Common myeloid progenitor, CD34-positive (primary cell): ENCODE measurements around the gene ARPC5.

Experiments
- CTCF ChIA-PET: fragments of 350-600 bp; sonication (Branson Sonifier 250); formaldehyde crosslinking; loops from one replicate; lab custom pipeline; 2021; ENCODE audit warnings: antibody characterized with exemption; lab: Charles Lee
- POLR2A ChIA-PET: fragments of 350-600 bp; sonication (Branson Sonifier 250); formaldehyde crosslinking; loops from one replicate; lab custom pipeline; 2021; ENCODE audit warnings: antibody characterized with exemption; lab: Charles Lee
- DNase-seq, 3 donors: peaks; one replicate each; pipeline versions ENCODE4 v3.0.0 to v3.0.0-alpha.2; 2013
- H3K27ac ChIP-seq, 2 experiments: 1 replicate in 1 of 2; 2 replicates in 1 of 2; pipeline ENCODE4 v1.7.0; 2013; ENCODE audit warnings: inconsistent platforms in 2 of 2, low read length in 2 of 2, mild to moderate bottlenecking in 2 of 2, low read depth in 1 of 2, moderate library complexity in 1 of 2; ENCODE audit not compliant: severe bottlenecking in 2 of 2, insufficient read depth in 1 of 2, poor library complexity in 1 of 2
- H3K27me3 ChIP-seq, 5 experiments: replicated peaks in 2 of 5; 1 replicate in 3 of 5; 2 replicates in 2 of 5; pipeline versions ENCODE4 v1.6.1 to v1.7.0; 2013; ENCODE audit warnings: low read length in 4 of 5, mild to moderate bottlenecking in 2 of 5, moderate library complexity in 2 of 5, inconsistent platforms in 1 of 5; ENCODE audit not compliant: insufficient read depth in 5 of 5, control insufficient read depth in 4 of 5
- H3K36me3 ChIP-seq, 4 experiments: 1 replicate in 2 of 4; 2 replicates in 2 of 4; pipeline versions ENCODE4 v1.6.1 to v1.7.0; 2013; ENCODE audit warnings: low read length in 3 of 4, control low read depth in 1 of 4, mild to moderate bottlenecking in 1 of 4; ENCODE audit not compliant: control insufficient read depth in 4 of 4, insufficient read depth in 4 of 4
- H3K4me1 ChIP-seq, 4 experiments: 1 replicate in 3 of 4; 2 replicates in 1 of 4; pipeline versions ENCODE4 v1.6.1 to v1.7.1; 2013; ENCODE audit warnings: low read length in 3 of 4, mild to moderate bottlenecking in 3 of 4, control low read depth in 1 of 4, inconsistent platforms in 1 of 4, moderate library complexity in 1 of 4; ENCODE audit not compliant: control insufficient read depth in 4 of 4, insufficient read depth in 4 of 4; ENCODE audit errors: control extremely low read depth in 1 of 4
- H3K4me3 ChIP-seq, 7 experiments: 1 replicate in 4 of 7; 2 replicates in 3 of 7; pipeline versions ENCODE4 v1.5.1 to v1.7.0; 2013; ENCODE audit warnings: mild to moderate bottlenecking in 7 of 7, low read length in 6 of 7, moderate library complexity in 6 of 7, inconsistent platforms in 2 of 7, low read depth in 2 of 7, control low read depth in 1 of 7; ENCODE audit not compliant: insufficient read depth in 4 of 7, control insufficient read depth in 1 of 7; ENCODE audit errors: extremely low read depth in 1 of 7
- H3K9me3 ChIP-seq, 5 experiments: 1 replicate in 4 of 5; 2 replicates in 1 of 5; pipeline versions ENCODE4 v1.6.1 to v1.7.1; 2013; ENCODE audit warnings: low read length in 4 of 5, mild to moderate bottlenecking in 2 of 5, inconsistent platforms in 1 of 5, low read depth in 1 of 5, moderate library complexity in 1 of 5; ENCODE audit not compliant: control insufficient read depth in 4 of 5, insufficient read depth in 2 of 5; ENCODE audit errors: control extremely low read depth in 1 of 5
- WGBS: methylation state at CpG from one replicate; pipeline ENCODE4 v1.1.5; 2013; ENCODE audit not compliant: insufficient coverage; 5-methylcytosine and 5-hydroxymethylcytosine counted together

Gene ARPC5

GRCh38 chr1:183585038-183585437 is 50.5 kb downstream of the ARPC5 start:
- ChIA-PET POLR2A (interaction anchor here (0.5 kb wide), 1 partner anchor 589 kb away, joined by 4 read pairs; no protein-coding TSS in a partner anchor), CTCF (no interaction called here)

GRCh38 chr1:183584147-183584546 is 51.4 kb downstream of the ARPC5 start:
- Histone ChIP-seq H3K36me3 (peaks cover 0 to 6% (median 0%) of the 10 kb centered on the region in 4 experiments), H3K4me1 (peaks cover 0 to 66% (median 13%) of the 10 kb centered on the region in 4 experiments), H3K9me3 (no peaks in the 10 kb centered on the region), H3K27me3 (no peaks in the 10 kb centered on the region), H3K27ac (no peak overlapping the region), H3K4me3 (no peak overlapping the region)
- POLR2A ChIA-PET = no interaction called here
- 100% methylated on average over 2 of the region's 5 CpGs for WGBS
- DNase-seq = no peak
- CTCF ChIA-PET = no interaction called here

More at GRCh38 chr1:183585038-183585437, 50.5 kb downstream of the ARPC5 start:
- Histone ChIP-seq H3K4me3 (no peak overlapping the region), H3K27me3 (no peaks in the 10 kb centered on the region), H3K27ac (no peak overlapping the region), H3K36me3 (peaks cover 0 to 6% (median 0%) of the 10 kb centered on the region in 4 experiments), H3K4me1 (peaks cover 2 to 68% (median 13%) of the 10 kb centered on the region in 4 experiments), H3K9me3 (no peaks in the 10 kb centered on the region)
- WGBS = 100% methylated on average over 4 of the region's 6 CpGs
- DNase-seq = no peak

GRCh38 chr1:183583466-183583865 is 52.1 kb downstream of the ARPC5 start:
- peak in 1 of 3 donors; percentile 35 for DNase-seq
- WGBS = 75% methylated on average over 3 of the region's 6 CpGs
- Histone ChIP-seq H3K27me3 (no peaks in the 10 kb centered on the region), H3K27ac (no peak overlapping the region), H3K9me3 (no peaks in the 10 kb centered on the region), H3K4me1 (peaks cover 1 to 66% (median 11%) of the 10 kb centered on the region in 4 experiments), H3K4me3 (no peak overlapping the region), H3K36me3 (peaks cover 0 to 6% (median 0%) of the 10 kb centered on the region in 4 experiments)
- ChIA-PET POLR2A (no interaction called here), CTCF (no interaction called here)

- no peak overlapping the region for H3K27ac ChIP-seq
- peaks cover 0 to 6% (median 0%) of the 10 kb centered on the region in 4 experiments for H3K36me3 ChIP-seq
- CTCF ChIA-PET = interaction anchor here (0.9 kb wide), 1 partner anchor 24 kb away, joined by 3 read pairs; no protein-coding TSS in a partner anchor
- POLR2A ChIA-PET = no interaction called here
- H3K4me3 ChIP-seq = no peak overlapping the region
- H3K9me3 ChIP-seq = no peaks in the 10 kb centered on the region
- no peak for DNase-seq
- WGBS = 92% methylated on average over 11 of the region's 12 CpGs
- peaks cover 5 to 75% (median 19%) of the 10 kb centered on the region in 4 experiments for H3K4me1 ChIP-seq
- H3K27me3 ChIP-seq = no peaks in the 10 kb centered on the region
These were observed 53.4 kb downstream of the ARPC5 start for GRCh38 chr1:183582021-183582713.

- no peaks in the 10 kb centered on the region for H3K36me3 ChIP-seq
- H3K27ac ChIP-seq = no peak overlapping the region
- ChIA-PET CTCF (interaction anchor here (0.7 to 3.7 kb wide), 15 partner anchors 8 to 336 kb away, joined by 3 to 28 read pairs (median 5); partner anchors contain the start of gene NCF2), POLR2A (no interaction called here)
- no peak overlapping the region for H3K4me3 ChIP-seq
- H3K4me1 ChIP-seq = peaks cover 5 to 76% (median 19%) of the 10 kb centered on the region in 4 experiments
- no peaks in the 10 kb centered on the region for H3K27me3 ChIP-seq
- 0% methylated on average over 7 of the region's 8 CpGs for WGBS
- peak; percentile 84 to 98 (median 95) for DNase-seq
- no peaks in the 10 kb centered on the region for H3K9me3 ChIP-seq
These were observed 55.3 kb downstream of the ARPC5 start for GRCh38 chr1:183580281-183580682.

GRCh38 chr1:183578856-183579255 is 56.7 kb downstream of the ARPC5 start:
- WGBS = 80% methylated on average over 1 of the region's 2 CpGs
- no peak for DNase-seq
- Histone ChIP-seq H3K27ac (no peak overlapping the region), H3K27me3 (no peaks in the 10 kb centered on the region), H3K9me3 (no peaks in the 10 kb centered on the region), H3K4me1 (peaks cover 0 to 68% (median 19%) of the 10 kb centered on the region in 4 experiments), H3K36me3 (peaks cover 0 to 4% (median 0%) of the 10 kb centered on the region in 4 experiments), H3K4me3 (no peak overlapping the region)
- POLR2A ChIA-PET = no interaction called here
- CTCF ChIA-PET = interaction anchor here (0.7 to 3.7 kb wide), 6 partner anchors 10 to 233 kb away, joined by 3 to 28 read pairs (median 6); no protein-coding TSS in a partner anchor
